ENCODE results near the gene SLC22A17. TPM values are rescaled to one million over a fixed set of nuclear protein-coding genes. Genes with fewer than 3 reads are reported as not detected.
"Not testable (repeated sequence)": the region's sequence is repeated elsewhere in the genome, so short reads cannot be mapped to it uniquely, and the experiment has no call there.

The SLC22A17 gene
- total RNA-seq, 1 donor from 2014 or later: 7.3 TPM

DNA sequence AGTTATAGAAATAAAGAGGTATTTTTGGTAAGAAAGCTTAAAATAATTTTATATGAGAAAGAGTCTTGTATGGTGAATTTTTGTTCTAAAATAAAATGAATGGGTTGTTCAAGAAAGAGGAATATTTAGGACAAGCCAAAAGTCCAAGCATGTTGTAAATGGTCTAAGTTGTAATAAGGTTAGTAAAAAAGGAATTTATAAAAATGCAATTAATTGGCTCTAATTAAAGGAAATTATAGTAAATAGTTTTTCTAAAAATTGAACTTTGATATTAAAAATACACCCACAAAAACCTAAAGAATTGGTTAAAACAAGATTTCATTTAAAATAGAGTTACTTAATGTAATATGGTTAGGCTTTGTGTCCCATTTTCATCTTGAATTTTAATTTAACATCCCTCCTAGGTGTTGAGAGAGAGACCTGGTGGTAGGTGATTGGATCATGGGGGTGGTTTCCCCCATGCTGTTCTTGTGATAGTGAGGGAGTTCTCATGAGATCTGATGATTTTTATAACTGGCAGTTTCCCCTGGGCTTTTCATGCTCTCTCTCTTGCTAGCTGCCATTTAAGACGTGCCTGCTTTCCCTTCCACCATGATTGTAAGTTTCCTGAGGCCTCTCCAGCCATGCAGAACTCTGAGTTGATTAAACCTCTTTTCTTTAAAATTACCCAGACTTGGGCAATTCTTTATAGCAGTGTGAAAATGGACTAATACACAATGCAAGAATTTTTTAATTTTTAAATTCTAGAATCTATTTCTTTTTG, 13.0 kb downstream of the SLC22A17 start:
- no peak for DNase-seq (ENCODE audit: low read depth)
- no peak overlapping the region for H3K4me3 ChIP-seq (ENCODE audit: low read depth, low read length)
- TF ChIP-seq, protein P1, sequence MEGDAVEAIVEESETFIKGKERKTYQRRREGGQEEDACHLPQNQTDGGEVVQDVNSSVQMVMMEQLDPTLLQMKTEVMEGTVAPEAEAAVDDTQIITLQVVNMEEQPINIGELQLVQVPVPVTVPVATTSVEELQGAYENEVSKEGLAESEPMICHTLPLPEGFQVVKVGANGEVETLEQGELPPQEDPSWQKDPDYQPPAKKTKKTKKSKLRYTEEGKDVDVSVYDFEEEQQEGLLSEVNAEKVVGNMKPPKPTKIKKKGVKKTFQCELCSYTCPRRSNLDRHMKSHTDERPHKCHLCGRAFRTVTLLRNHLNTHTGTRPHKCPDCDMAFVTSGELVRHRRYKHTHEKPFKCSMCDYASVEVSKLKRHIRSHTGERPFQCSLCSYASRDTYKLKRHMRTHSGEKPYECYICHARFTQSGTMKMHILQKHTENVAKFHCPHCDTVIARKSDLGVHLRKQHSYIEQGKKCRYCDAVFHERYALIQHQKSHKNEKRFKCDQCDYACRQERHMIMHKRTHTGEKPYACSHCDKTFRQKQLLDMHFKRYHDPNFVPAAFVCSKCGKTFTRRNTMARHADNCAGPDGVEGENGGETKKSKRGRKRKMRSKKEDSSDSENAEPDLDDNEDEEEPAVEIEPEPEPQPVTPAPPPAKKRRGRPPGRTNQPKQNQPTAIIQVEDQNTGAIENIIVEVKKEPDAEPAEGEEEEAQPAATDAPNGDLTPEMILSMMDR (conservative IDR thresholded peaks at IDR 0.05; ENCODE audit: low read depth, low read length): no peak

DNA sequence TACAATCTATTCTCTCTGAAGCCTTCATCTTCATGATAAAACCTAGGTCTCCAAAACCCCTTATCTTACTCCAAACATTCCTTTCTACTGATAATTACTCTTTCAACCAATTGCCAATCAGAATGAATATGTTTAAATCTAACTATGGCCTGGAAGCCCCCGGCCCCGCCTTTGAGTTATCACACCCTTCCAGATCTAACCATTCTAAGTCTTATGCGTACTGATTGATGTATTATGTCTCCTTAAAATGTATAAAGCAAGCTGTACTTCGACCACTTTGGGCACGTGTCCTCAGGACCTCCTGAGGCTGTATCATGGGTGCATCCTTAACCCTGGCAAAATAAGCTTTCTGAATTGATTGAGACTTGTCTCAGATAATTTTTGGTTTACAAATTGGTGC, 17.1 kb downstream of the SLC22A17 start:
- TF ChIP-seq, protein P1 (conservative IDR thresholded peaks at IDR 0.05; ENCODE audit: low read depth, low read length): no peak
- H3K4me3 ChIP-seq (ENCODE audit: low read depth, low read length): no peak overlapping the region
- no peak for DNase-seq (ENCODE audit: low read depth)

DNA sequence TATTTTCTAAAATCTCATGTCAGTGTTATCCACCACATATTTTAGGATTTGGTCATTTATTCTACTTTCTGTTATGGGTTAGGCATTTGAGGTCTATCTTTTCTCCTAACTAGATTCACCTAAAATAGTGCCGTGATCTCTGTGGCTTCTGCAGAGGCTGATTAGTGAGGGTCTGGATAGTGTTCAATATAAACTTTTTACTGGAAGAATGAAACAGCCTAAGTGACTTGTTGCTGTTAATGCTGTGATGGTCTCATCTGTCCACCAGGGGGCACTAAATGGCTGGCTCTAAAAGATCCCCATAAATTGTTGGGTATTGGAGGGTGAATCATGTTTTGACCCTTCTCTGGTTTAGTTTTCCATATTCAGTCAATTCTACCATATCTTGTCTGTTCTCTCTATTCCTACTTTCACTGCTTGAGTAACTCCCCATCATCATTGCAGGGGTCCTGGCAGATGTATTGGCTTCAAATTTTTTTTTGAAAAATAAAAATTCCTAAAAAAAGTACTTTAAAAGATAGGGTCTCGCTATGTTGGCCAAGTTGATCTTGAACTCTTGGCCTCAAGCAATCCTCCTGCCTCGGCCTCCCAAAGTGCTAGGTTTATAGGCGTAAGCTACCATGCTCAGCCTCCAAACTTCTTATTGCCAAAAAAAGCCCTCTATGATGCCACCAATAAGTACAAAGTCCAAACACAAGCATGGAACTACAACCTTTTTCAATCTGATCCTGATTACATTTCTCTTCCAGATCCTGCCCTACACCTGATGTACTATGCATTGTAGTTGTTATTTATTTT, 24.5 kb downstream of the SLC22A17 start:
- DNase-seq (ENCODE audit: low read depth): peak; percentile 46
- H3K4me3 ChIP-seq (ENCODE audit: low read depth, low read length): no peak overlapping the region
- TF ChIP-seq, protein P1 (conservative IDR thresholded peaks at IDR 0.05; ENCODE audit: low read depth, low read length): peak; percentile 94

DNA sequence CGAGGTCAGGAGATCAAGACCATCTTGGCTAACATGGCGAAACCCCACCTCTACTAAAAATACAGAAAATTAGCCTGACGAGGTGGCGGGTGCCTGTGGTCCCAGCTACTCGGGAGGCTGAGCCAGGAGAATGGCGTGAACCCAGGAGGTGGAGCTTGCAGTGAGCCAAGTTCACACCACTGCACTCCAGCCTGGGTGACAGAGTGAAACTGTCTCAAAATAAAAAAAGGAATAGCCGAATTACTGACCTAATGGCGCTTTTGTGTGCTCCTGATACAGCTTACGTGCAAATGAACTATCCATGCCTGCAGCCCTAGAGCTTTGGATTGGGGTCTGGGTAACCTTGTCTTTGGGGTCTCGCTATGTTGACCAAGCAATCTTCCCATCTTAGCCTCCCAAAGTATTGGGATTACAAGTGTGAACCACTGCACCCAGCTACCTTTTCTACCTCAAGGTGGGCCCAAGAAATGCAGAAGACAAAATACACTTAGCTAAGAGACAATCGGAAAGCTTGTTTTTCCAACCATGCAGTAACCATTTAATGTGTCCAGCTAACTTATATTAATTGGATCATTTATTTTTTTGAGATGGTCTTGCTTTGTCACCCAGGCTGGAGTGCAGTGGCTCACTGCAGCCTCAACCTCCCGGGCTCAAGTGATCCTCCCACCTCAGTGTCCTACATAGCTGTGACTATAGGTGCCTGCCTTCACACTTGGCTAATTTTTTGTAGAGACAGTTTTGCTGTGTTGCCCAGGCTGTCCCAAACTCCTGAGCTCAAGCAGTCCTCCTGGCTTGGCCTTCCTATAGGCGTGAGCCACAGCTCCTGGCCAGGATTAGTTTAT, 26.0 kb downstream of the SLC22A17 start:
- no peak for DNase-seq (ENCODE audit: low read depth)
- H3K4me3 ChIP-seq (ENCODE audit: low read depth, low read length): no peak overlapping the region
- TF ChIP-seq, protein P1 (conservative IDR thresholded peaks at IDR 0.05; ENCODE audit: low read depth, low read length): no peak

DNA sequence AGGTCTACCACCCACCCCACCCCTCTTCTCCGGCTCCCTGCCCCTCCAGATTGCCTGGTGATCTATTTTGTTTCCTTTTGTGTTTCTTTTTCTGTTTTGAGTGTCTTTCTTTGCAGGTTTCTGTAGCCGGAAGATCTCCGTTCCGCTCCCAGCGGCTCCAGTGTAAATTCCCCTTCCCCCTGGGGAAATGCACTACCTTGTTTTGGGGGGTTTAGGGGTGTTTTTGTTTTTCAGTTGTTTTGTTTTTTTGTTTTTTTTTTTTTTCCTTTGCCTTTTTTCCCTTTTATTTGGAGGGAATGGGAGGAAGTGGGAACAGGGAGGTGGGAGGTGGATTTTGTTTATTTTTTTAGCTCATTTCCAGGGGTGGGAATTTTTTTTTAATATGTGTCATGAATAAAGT, 26.9 kb downstream of the SLC22A17 start:
- H3K4me3 ChIP-seq (ENCODE audit: low read depth, low read length); DNase-seq (ENCODE audit: low read depth): not testable (repeated sequence)

DNA sequence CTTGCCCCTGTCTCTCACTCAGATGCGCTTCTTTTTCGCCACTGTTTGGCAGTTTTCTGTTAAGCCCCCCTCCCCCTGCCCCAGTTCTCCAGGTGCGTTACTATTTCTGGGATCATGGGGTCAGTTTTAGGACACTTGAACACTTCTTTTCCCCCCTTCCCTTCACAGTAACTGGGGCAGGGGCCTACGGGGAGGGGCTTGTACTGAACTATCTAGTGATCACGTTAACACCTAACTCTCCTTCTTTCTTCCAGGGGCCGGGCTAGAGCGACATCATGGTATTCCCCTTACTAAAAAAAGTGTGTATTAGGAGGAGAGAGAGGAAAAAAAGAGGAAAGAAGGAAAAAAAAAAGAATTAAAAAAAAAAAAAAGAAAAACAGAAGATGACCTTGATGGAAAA, 27.7 kb downstream of the SLC22A17 start:
- no peak for DNase-seq (ENCODE audit: low read depth)
- no peak overlapping the region for H3K4me3 ChIP-seq (ENCODE audit: low read depth, low read length)
- TF ChIP-seq, protein P1 (conservative IDR thresholded peaks at IDR 0.05; ENCODE audit: low read depth, low read length): no peak

DNA sequence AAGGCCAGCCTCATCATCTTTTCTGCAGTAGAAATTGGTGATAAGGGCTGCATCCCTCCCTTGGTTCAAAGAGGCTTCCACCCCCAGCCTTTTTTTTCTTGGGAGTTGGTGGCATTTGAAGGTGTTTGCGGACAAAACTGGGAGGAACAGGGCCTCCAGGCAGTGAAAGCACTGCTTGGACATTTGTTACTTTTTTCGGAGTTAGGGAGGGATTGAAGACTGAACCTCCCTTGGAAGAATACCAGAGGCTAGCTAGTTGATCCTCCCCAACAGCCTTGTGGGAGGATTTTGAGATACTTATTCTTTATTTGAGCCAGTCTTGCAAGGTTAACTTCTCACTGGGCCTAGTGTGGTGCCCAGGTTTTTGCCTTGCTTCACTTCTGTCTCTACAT, 28.2 kb downstream of the SLC22A17 start:
- no peak overlapping the region for H3K4me3 ChIP-seq (ENCODE audit: low read depth, low read length)
- DNase-seq (ENCODE audit: low read depth): no peak
- TF ChIP-seq, protein P1 (conservative IDR thresholded peaks at IDR 0.05; ENCODE audit: low read depth, low read length): no peak

All from epithelial cell of proximal tubule (primary cell).